GM23338 (cell line): ENCODE measurements around the gene MDGA2. TPM values are rescaled to one million over a fixed set of nuclear protein-coding genes. Genes with fewer than 3 reads are reported as not detected.

Source experiments
- ATAC-seq: fragments of 200-7000 bp; cut with Tn5 transposase; 3 replicates; pipeline ENCODE4 v1.9.1; 2020
- DNase-seq: peaks from one replicate; pipeline ENCODE4 v3.0.0-alpha.2; 2015; ENCODE audit warnings: low spot score
- H2AFZ ChIP-seq: fragments of 200-600 bp; sonication (generic); 2 replicates; pipeline ENCODE4 v1.8.0; 2016; ENCODE audit warnings: antibody characterized with exemption, mild to moderate bottlenecking, moderate library complexity
- H3F3A ChIP-seq: fragments of 200-600 bp; sonication (generic); replicated peaks from 2 replicates; pipeline ENCODE4 v1.8.0; 2017; ENCODE audit warnings: antibody characterized with exemption, mixed run types, low read depth
- H3K27ac ChIP-seq: fragments of 200-600 bp; sonication (generic); 2 replicates; pipeline ENCODE4 v1.6.1; 2016; ENCODE audit warnings: low read depth
- H3K27me3 ChIP-seq: fragments of 200-600 bp; sonication (generic); 2 replicates; pipeline ENCODE4 v1.8.0; 2016; ENCODE audit warnings: mild to moderate bottlenecking, mixed run types, moderate library complexity; ENCODE audit not compliant: insufficient read depth
- H3K36me3 ChIP-seq: fragments of 200-600 bp; sonication (generic); 2 replicates; pipeline ENCODE4 v1.8.0; 2016; ENCODE audit warnings: mild to moderate bottlenecking; ENCODE audit not compliant: insufficient read depth
- H3K4me1 ChIP-seq: fragments of 200-600 bp; sonication (generic); 2 replicates; pipeline ENCODE4 v1.8.0; 2016; ENCODE audit warnings: mild to moderate bottlenecking, moderate library complexity; ENCODE audit not compliant: insufficient read depth
- H3K4me2 ChIP-seq: fragments of 200-600 bp; sonication (generic); 2 replicates; pipeline ENCODE4 v1.7.1; 2017; ENCODE audit warnings: mixed run types
- H3K4me3 ChIP-seq: fragments of 200-600 bp; sonication (generic); 2 replicates; pipeline ENCODE4 v1.6.1; 2016; ENCODE audit warnings: mixed run types
- H3K79me2 ChIP-seq: fragments of 200-600 bp; sonication (generic); replicated peaks from 2 replicates; pipeline ENCODE4 v1.8.0; 2017; ENCODE audit warnings: mild to moderate bottlenecking; ENCODE audit not compliant: insufficient read depth
- H3K9me2 ChIP-seq: fragments of 200-600 bp; sonication (generic); 2 replicates; pipeline ENCODE4 v1.8.0; 2017; ENCODE audit not compliant: insufficient read depth
- H4K20me1 ChIP-seq: fragments of 200-600 bp; sonication (generic); replicated peaks from 2 replicates; pipeline ENCODE4 v1.8.0; 2017; ENCODE audit warnings: mild to moderate bottlenecking; ENCODE audit not compliant: insufficient read depth
- H3K27ac Mint-ChIP-seq: 2 replicates; pipeline ENCODE4 v1.8.0; 2020; ENCODE audit warnings: inconsistent platforms, mild to moderate bottlenecking, moderate library complexity, mixed read lengths
- H3K27me3 Mint-ChIP-seq: 3 replicates; pipeline ENCODE4 v1.8.0; 2022; ENCODE audit warnings: low read depth, mild to moderate bottlenecking, moderate library complexity, mixed read lengths, inconsistent platforms; ENCODE audit not compliant: insufficient read depth, poor library complexity
- H3K36me3 Mint-ChIP-seq: 3 replicates; pipeline ENCODE4 v1.8.0; 2021; ENCODE audit warnings: low read depth, mild to moderate bottlenecking, inconsistent platforms, moderate library complexity, mixed read lengths
- H3K4me1 Mint-ChIP-seq: 3 replicates; pipeline ENCODE4 v1.8.0; 2020; ENCODE audit warnings: mild to moderate bottlenecking, inconsistent platforms, mixed read lengths
- H3K4me3 Mint-ChIP-seq: 3 replicates; pipeline ENCODE4 v1.8.0; 2021; ENCODE audit warnings: moderate library complexity, mild to moderate bottlenecking, inconsistent platforms, mixed read lengths
- H3K9me3 Mint-ChIP-seq: 3 replicates; pipeline ENCODE4 v1.8.0; 2020; ENCODE audit warnings: moderate library complexity, mild to moderate bottlenecking, inconsistent platforms, mixed read lengths
- CREB1 ChIP-seq: fragments of 250-450 bp; sonication (Bioruptor Pico); IDR thresholded peaks from 2 replicates; pipeline ENCODE4 v1.5.0; 2020; ENCODE audit warnings: low read depth, mild to moderate bottlenecking, moderate library complexity
- EZH2 ChIP-seq: fragments of 200-600 bp; sonication (generic); IDR thresholded peaks from one replicate; pipeline ENCODE4 v1.8.0; 2017; ENCODE audit warnings: antibody characterized with exemption, mild to moderate bottlenecking, low read depth; ENCODE audit not compliant: unreplicated experiment
- EZH2phosphoT487 ChIP-seq: fragments of 200-600 bp; sonication (generic); IDR thresholded peaks from one replicate; pipeline ENCODE4 v1.8.1; 2018; ENCODE audit warnings: antibody characterized with exemption; ENCODE audit not compliant: unreplicated experiment
- JUNB ChIP-seq: IDR thresholded peaks from one replicate; pipeline ENCODE4 v1.6.1; 2016; ENCODE audit warnings: antibody characterized with exemption; ENCODE audit not compliant: unreplicated experiment
- POLR2AphosphoS5 ChIP-seq: IDR thresholded peaks from 2 replicates; pipeline ENCODE4 v1.6.1; 2016; ENCODE audit warnings: antibody characterized with exemption, low read depth
- STAT1 ChIP-seq: IDR thresholded peaks from one replicate; pipeline ENCODE4 v1.6.1; 2016; ENCODE audit warnings: antibody characterized with exemption; ENCODE audit not compliant: unreplicated experiment
- ZNF114 ChIP-seq: fragments of 250-450 bp; sonication (Bioruptor Pico); IDR thresholded peaks from 2 replicates; pipeline ENCODE4 v1.5.0; 2020; ENCODE audit warnings: mild to moderate bottlenecking, moderate library complexity
- polyA plus RNA-seq: library from polyadenylated mRNA; unstranded; fragments of >200 nt; fragmentation: Nextera tagmentation; extraction: Ambion mirVana; gene quantifications from 2 replicates; pipeline ENCODE4 v1.2.1, GENCODE V29; 2016
- total RNA-seq: library from RNA; depleted of rRNA; stranded (reverse); fragments of >200 nt; shearing (Covaris generic); gene quantifications from 2 replicates; pipeline ENCODE4 v1.2.3, GENCODE V29; 2014
- TF ChIP-seq, protein P1 (sequence below): IDR thresholded peaks from one replicate; pipeline ENCODE4 v1.6.1; 2018; ENCODE audit warnings: antibody characterized with exemption; ENCODE audit not compliant: unreplicated experiment

The MDGA2 gene
- total and polyA plus RNA-seq, 2 experiments from 2014 or later, result 0.68 to 1.7 TPM

DNA sequence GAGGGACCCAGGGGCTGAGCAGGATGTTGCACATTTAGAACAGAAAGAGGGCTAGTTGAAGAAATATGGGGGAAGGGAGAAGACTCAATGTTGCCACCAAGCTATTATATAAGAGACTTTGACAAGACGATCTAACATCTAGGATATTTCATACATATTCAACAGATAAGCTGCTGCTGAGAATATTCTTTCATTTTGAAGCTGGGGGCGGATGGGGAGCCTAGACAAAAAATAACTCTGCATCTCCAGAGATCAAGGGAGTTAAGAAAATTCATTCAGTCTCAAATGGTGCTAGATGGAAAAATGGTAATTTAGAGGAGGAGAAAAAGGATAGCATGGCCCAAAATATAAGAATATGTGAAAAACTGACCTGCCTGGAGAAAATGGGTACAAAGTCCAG is 415.6 kb downstream of the MDGA2 start:
- no peak overlapping the region for H3K4me2 ChIP-seq
- H3F3A ChIP-seq, result no peaks in the 10 kb centered on the region
- Mint-ChIP-seq H3K4me3 (no peak overlapping the region), H3K36me3 (no peaks in the 10 kb centered on the region), H3K4me1 (no peaks in the 10 kb centered on the region; the same call in 1 of the 3 replicates), H3K9me3 (peaks cover 3% of the 10 kb centered on the region; the same call in 2 of the 3 replicates), H3K27ac (no peak overlapping the region), H3K27me3 (no peaks in the 10 kb centered on the region)
- no peaks in the 10 kb centered on the region for H3K9me2 ChIP-seq
- no peak for DNase-seq
- no peak overlapping the region for H3K27ac ChIP-seq
- H3K27me3 ChIP-seq, result no peaks in the 10 kb centered on the region
- H3K4me3 ChIP-seq, result no peak overlapping the region
- H3K36me3 ChIP-seq, result no peaks in the 10 kb centered on the region
- TF ChIP-seq STAT1 (no peak), POLR2AphosphoS5 (no peak), JUNB (no peak), ZNF114 (CRISPR knock-in tag) (no peak)
- TF ChIP-seq, protein P1, sequence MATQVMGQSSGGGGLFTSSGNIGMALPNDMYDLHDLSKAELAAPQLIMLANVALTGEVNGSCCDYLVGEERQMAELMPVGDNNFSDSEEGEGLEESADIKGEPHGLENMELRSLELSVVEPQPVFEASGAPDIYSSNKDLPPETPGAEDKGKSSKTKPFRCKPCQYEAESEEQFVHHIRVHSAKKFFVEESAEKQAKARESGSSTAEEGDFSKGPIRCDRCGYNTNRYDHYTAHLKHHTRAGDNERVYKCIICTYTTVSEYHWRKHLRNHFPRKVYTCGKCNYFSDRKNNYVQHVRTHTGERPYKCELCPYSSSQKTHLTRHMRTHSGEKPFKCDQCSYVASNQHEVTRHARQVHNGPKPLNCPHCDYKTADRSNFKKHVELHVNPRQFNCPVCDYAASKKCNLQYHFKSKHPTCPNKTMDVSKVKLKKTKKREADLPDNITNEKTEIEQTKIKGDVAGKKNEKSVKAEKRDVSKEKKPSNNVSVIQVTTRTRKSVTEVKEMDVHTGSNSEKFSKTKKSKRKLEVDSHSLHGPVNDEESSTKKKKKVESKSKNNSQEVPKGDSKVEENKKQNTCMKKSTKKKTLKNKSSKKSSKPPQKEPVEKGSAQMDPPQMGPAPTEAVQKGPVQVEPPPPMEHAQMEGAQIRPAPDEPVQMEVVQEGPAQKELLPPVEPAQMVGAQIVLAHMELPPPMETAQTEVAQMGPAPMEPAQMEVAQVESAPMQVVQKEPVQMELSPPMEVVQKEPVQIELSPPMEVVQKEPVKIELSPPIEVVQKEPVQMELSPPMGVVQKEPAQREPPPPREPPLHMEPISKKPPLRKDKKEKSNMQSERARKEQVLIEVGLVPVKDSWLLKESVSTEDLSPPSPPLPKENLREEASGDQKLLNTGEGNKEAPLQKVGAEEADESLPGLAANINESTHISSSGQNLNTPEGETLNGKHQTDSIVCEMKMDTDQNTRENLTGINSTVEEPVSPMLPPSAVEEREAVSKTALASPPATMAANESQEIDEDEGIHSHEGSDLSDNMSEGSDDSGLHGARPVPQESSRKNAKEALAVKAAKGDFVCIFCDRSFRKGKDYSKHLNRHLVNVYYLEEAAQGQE, result no peak
- H3K79me2 ChIP-seq, result no peaks in the 10 kb centered on the region
- H3K4me1 ChIP-seq, result no peaks in the 10 kb centered on the region
- H2AFZ ChIP-seq, result no peak overlapping the region
- no peak for ATAC-seq
- no peaks in the 10 kb centered on the region for H4K20me1 ChIP-seq

- Histone ChIP-seq H3K4me3 (no peak overlapping the region), H3K36me3 (no peaks in the 10 kb centered on the region), H3F3A (no peaks in the 10 kb centered on the region), H2AFZ (no peak overlapping the region), H4K20me1 (no peaks in the 10 kb centered on the region), H3K27me3 (no peaks in the 10 kb centered on the region), H3K4me2 (no peak overlapping the region), H3K4me1 (no peaks in the 10 kb centered on the region), H3K9me2 (0 out of 2 replicates have a peak, but pooled peaks cover 8% of the 10 kb centered on the region), H3K79me2 (no peaks in the 10 kb centered on the region), H3K27ac (no peak overlapping the region)
- no peak overlapping the region for H3K4me3 Mint-ChIP-seq
- ATAC-seq (no peak), DNase-seq (no peak)
- no peak overlapping the region for H3K27ac Mint-ChIP-seq
- H3K4me1 Mint-ChIP-seq, result no peaks in the 10 kb centered on the region; the same call in 1 of the 3 replicates
- no peaks in the 10 kb centered on the region for H3K27me3 Mint-ChIP-seq
- no peak for TF ChIP-seq EZH2phosphoT487
- TF ChIP-seq CREB1 (CRISPR knock-in tag), result no peak
- H3K36me3 Mint-ChIP-seq, result peaks cover 9% of the 10 kb centered on the region; the same call in 2 of the 3 replicates
- peaks cover 24% of the 10 kb centered on the region for H3K9me3 Mint-ChIP-seq
Observed at GRCh38 chr14:47257013-47257412, 418.4 kb downstream of the MDGA2 start.

DNA sequence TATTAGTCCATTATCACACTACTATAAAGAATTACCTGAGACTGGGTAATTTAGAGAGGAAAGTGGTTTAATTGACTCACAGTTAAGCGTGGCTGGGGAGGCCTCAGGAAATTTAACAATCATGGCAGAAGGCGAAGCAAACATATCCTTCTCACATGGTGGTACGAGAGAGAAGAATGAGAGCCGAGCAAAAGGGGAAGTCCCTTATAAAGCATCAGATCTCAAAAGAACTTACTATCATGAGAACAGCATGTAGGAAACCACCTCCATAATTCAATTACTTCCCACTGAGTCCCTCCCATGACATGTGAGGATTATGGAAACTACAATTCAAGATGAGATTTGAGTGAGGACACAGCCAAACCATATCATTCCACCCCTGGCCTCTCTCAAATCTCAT is 422.6 kb downstream of the MDGA2 start:
- H3F3A ChIP-seq, result no peaks in the 10 kb centered on the region
- Mint-ChIP-seq H3K4me1 (no peaks in the 10 kb centered on the region), H3K36me3 (peaks cover 9% of the 10 kb centered on the region; the same call in 2 of the 3 replicates), H3K4me3 (no peak overlapping the region), H3K9me3 (peaks cover 24% of the 10 kb centered on the region), H3K27ac (no peak overlapping the region), H3K27me3 (peaks cover 1% of the 10 kb centered on the region)
- no peak overlapping the region for H3K4me2 ChIP-seq
- no peak for DNase-seq
- no peak overlapping the region for H2AFZ ChIP-seq
- H3K27ac ChIP-seq, result no peak overlapping the region
- no peak for ATAC-seq
- H3K36me3 ChIP-seq, result no peaks in the 10 kb centered on the region
- no peaks in the 10 kb centered on the region for H3K4me1 ChIP-seq
- H3K9me2 ChIP-seq, result peaks cover 8% of the 10 kb centered on the region; the same call in 1 of the 2 replicates
- no peaks in the 10 kb centered on the region for H3K27me3 ChIP-seq
- H4K20me1 ChIP-seq, result no peaks in the 10 kb centered on the region
- no peaks in the 10 kb centered on the region for H3K79me2 ChIP-seq
- no peak overlapping the region for H3K4me3 ChIP-seq
- TF ChIP-seq EZH2, result no peak
- no peak for TF ChIP-seq ZNF114 (CRISPR knock-in tag)
